Brain microvascular endothelial cell (primary cell): ENCODE results near the gene PCSK1.

Source experiments
- DNase-seq: peaks from one replicate; pipeline ENCODE4 v3.0.0-alpha.2; 2020
- H3K27ac ChIP-seq: fragments of 250-450 bp; sonication (Bioruptor Pico); 2 replicates; pipeline ENCODE4 v1.5.1; 2020; ENCODE audit warnings: mild to moderate bottlenecking, moderate library complexity
- H3K27me3 ChIP-seq: fragments of 250-450 bp; sonication (Bioruptor Pico); replicated peaks from 2 replicates; pipeline ENCODE4 v1.5.1; 2020; ENCODE audit warnings: mild to moderate bottlenecking
- H3K36me3 ChIP-seq: fragments of 250-450 bp; sonication (Bioruptor Pico); replicated peaks from 2 replicates; pipeline ENCODE4 v1.5.1; 2020; ENCODE audit warnings: mild to moderate bottlenecking
- H3K4me3 ChIP-seq: 2 replicates; pipeline ENCODE4 v1.5.1; 2011; ENCODE audit warnings: low read depth, mild to moderate bottlenecking, control low read depth, low read length, moderate library complexity
- in situ Hi-C: cut with HindIII; loops from 2 replicates; pipeline ENCODE4 v1.10.0; 2017; ENCODE audit warnings: low sequenced_read_pairs, low pct_ligation_motif_present
- TF ChIP-seq, protein P1 (sequence below): IDR thresholded peaks from 2 replicates; pipeline ENCODE4 v1.5.1; 2011; ENCODE audit warnings: low read depth, mild to moderate bottlenecking, moderate library complexity, low read length, control low read depth, inconsistent platforms; ENCODE audit errors: missing control alignments

Gene PCSK1

DNA sequence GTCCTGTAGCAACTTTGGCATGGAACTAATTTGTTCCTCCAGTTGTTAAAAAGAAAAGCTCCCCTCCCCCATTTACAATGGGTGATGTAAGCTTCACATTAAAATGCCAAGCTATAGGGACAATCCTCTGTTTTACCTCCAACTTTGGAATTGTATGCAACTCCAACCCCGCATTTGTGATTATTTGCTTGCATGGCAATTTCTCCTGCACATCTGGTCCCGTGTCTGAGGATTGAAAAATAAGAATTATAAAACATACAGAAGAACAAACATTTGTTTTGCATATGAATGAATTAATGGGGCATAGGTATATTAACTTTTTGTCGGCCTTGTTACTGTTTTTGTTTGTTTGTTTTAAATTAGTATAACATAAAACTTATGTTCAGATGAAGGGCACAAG, 17.2 kb downstream of the PCSK1 start:
- no peaks in the 10 kb centered on the region for H3K27me3 ChIP-seq
- DNase-seq = no peak
- in situ Hi-C loops = no loop called here
- no peak overlapping the region for H3K4me3 ChIP-seq
- TF ChIP-seq, protein P1, sequence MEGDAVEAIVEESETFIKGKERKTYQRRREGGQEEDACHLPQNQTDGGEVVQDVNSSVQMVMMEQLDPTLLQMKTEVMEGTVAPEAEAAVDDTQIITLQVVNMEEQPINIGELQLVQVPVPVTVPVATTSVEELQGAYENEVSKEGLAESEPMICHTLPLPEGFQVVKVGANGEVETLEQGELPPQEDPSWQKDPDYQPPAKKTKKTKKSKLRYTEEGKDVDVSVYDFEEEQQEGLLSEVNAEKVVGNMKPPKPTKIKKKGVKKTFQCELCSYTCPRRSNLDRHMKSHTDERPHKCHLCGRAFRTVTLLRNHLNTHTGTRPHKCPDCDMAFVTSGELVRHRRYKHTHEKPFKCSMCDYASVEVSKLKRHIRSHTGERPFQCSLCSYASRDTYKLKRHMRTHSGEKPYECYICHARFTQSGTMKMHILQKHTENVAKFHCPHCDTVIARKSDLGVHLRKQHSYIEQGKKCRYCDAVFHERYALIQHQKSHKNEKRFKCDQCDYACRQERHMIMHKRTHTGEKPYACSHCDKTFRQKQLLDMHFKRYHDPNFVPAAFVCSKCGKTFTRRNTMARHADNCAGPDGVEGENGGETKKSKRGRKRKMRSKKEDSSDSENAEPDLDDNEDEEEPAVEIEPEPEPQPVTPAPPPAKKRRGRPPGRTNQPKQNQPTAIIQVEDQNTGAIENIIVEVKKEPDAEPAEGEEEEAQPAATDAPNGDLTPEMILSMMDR = no peak
- no peak overlapping the region for H3K27ac ChIP-seq
- H3K36me3 ChIP-seq = no peaks in the 10 kb centered on the region

DNA sequence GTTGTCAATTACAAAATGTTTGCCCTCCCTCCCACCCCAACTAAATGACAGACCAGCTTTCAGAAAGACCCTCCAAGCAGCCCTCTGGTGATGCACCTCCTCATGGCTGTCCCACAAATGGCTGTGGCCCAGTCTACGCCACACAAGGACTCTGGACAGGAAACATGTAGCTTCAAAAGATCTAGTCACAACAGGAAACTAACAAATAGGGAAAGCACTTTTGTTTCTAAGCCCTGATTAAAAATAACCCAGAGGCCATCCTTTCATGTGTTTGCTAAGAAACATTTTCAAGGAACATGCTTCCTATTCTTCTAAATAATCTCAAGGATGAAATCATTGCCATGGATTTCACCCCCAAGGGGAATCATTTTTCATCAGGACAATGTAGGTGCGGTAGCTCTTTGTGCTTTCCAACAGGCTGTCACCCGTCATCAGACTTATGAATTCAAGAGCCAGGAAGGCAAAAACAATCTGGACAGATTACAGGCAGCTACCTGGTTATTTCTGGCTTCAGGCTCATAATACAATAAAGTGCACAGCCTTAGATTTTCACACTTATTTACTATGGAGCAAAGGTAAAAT, 20.1 kb downstream of the PCSK1 start:
- no peak for DNase-seq
- H3K36me3 ChIP-seq = no peaks in the 10 kb centered on the region
- H3K27me3 ChIP-seq = no peaks in the 10 kb centered on the region
- no peak overlapping the region for H3K4me3 ChIP-seq
- in situ Hi-C loops = no loop called here
- no peak overlapping the region for H3K27ac ChIP-seq
- TF ChIP-seq, protein P1 = no peak

DNA sequence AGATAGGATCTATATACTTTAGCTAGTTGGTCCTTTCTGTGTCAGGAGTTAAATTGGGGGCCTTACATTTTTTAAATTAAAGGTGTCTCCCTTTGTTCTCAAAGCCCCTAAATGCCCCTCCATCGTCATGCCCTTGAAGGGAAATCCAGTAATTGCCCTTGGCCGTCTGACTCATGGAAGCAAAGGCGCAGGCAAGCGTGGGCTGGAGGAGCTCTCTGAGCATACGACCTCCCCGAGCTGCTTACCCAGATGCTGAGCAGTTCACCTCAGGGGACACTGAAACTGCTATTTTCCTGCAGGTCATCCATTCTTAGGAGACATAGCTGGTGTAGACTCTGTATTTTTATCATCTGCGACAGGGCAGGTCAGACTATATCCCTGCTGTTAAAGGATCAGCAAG, 23.0 kb downstream of the PCSK1 start:
- H3K27ac ChIP-seq = no peak overlapping the region
- H3K36me3 ChIP-seq = no peaks in the 10 kb centered on the region
- in situ Hi-C loops = no loop called here
- H3K27me3 ChIP-seq = no peaks in the 10 kb centered on the region
- DNase-seq = no peak
- H3K4me3 ChIP-seq = no peak overlapping the region
- TF ChIP-seq, protein P1 = no peak

DNA sequence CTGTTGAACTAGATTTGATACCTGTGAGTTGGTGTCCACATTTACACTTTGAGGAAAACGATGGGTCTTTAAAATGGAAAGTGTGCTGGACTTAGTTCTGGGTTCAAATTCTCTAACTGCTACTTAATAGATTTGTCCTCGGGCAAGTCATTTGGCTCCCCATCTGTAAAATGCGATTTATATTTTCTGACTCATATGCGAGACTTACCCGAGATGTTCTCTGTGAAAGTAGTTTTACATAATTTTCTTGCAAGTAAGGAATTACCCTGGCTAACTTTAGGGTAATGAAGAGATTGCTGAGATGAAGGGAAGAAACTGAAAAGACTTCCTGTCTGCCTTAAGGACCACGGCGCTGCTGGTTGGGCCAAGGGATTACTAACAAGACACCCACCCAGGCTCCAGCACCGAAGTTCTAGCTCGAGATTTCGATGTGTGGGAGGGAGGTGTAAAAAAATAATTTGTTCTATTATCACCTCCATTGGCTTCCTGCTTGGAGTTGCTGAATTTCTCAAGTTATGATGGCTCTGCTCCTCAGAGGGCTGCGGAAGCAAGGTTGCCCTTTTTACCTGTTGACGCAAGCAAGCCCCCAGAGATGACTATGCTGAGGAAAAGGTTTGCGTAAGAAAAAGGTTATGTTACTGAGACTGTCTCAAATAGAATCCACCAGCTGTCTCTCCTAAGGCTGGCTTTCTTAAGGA, 24.1 kb downstream of the PCSK1 start:
- H3K27ac ChIP-seq = peak overlapping the region; percentile 77
- in situ Hi-C loops = no loop called here
- no peaks in the 10 kb centered on the region for H3K36me3 ChIP-seq
- no peak for DNase-seq
- no peaks in the 10 kb centered on the region for H3K27me3 ChIP-seq
- TF ChIP-seq, protein P1 = no peak
- H3K4me3 ChIP-seq = no peak overlapping the region

DNA sequence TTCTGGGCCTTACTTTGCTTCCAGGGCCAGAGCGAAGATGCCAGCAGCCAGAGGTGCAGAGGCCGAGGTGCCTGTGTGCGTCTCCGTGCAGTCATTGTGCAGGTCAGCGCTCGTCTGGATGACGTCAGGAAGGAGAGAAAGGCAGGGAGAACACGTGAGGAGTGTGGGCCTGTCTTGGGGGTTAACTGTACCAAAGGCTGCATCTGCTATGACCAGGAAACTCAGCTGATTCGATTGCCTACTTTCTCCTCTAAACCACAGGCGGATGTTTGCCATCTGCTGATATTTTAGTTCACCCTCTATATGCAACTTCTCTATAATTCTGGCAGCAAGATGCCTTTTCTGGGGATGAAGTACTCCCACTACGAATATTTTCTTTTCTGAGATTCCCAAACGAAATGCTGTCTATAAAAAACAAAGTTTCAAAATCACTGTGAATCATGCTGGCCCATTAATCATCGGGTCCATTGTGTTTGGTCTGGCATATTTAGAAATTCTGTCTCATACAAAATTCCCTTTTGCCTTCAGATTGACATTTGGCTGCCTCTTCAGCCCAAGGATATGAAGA, 24.8 kb downstream of the PCSK1 start:
- DNase-seq = peak; percentile 84
- TF ChIP-seq, protein P1 = no peak
- Histone ChIP-seq H3K27ac (peak overlapping the region; percentile 77), H3K4me3 (no peak overlapping the region), H3K36me3 (no peaks in the 10 kb centered on the region), H3K27me3 (no peaks in the 10 kb centered on the region)
- in situ Hi-C loops = no loop called here

DNA sequence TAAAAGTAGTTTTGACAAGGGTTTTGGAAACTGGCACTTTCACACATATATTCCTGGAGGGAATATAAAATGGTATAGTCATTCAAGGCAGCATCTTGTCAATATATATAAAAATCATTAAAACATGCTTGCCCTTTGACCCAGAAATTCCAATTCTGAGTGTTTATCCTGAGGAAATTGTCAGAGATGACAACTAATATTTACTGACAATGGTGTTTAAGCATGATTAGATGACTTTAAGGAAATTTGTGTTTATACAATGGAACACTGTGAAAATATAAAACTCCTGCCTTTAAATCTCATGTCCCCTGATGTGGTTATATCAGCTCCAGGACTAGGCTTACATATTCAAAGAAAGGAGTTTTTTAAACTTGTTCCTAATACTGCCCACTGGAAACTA, 25.6 kb downstream of the PCSK1 start:
- in situ Hi-C loops = no loop called here
- no peaks in the 10 kb centered on the region for H3K27me3 ChIP-seq
- no peak overlapping the region for H3K4me3 ChIP-seq
- TF ChIP-seq, protein P1 = no peak
- peak overlapping the region; percentile 77 for H3K27ac ChIP-seq
- H3K36me3 ChIP-seq = no peaks in the 10 kb centered on the region
- no peak for DNase-seq
